OCI-LY1 (cell line): ENCODE results near the gene GSK3B.
"Not testable (repeated sequence)": the region's sequence is repeated elsewhere in the genome, so short reads cannot be mapped to it uniquely, and the experiment has no call there.

Experiments used
- CTCF ChIP-seq: fragments of 200-600 bp; sonication (generic), shearing (Covaris generic); IDR thresholded peaks from 2 replicates; pipeline ENCODE4 v1.5.1; 2017; ENCODE audit warnings: mild to moderate bottlenecking, antibody characterized with exemption, low read length, moderate library complexity, mixed read lengths
- EZH2 ChIP-seq: fragments of 200-600 bp; sonication (generic), shearing (Covaris generic); IDR thresholded peaks from 2 replicates; pipeline ENCODE4 v1.8.0; 2017; ENCODE audit warnings: borderline replicate concordance, mixed run types, mild to moderate bottlenecking, antibody characterized with exemption, low read length, moderate library complexity, mixed read lengths

GRCh38 chr3:120005741-120006140 is 88.5 kb downstream of the GSK3B start:
- TF ChIP-seq CTCF, EZH2: not testable (repeated sequence)
